ENCODE data around the gene CDC14C.

DNA sequence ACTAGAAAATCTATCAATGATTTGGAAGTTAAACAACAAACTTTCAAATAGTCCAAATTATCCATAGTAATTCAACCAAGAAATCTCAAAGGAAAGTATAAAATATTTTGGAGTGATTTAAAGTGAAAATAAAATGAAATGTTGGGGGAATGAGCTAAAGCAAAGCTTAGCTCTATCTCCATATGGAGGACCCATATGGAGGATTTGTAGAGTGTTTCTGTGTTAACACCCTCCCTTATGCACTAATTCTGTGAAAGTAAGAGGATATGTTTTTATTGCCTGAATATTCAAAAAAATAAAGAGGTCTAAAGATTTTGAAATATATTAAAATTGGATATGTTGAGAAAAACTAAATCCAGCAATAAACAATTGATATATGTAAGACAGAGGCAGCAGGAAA lies 31.6 kb downstream of the CDC14C start:
- TF ChIP-seq GATA3 (IDR thresholded peaks at IDR 0.05; ENCODE audit: low read depth, low read length) = no peak
- no peak for TF ChIP-seq GATA2 (IDR thresholded peaks at IDR 0.05; ENCODE audit: low read depth, low read length)
